ENCODE data around the gene BANF2. TPM values are rescaled to one million over a fixed set of nuclear protein-coding genes. Genes with fewer than 3 reads are reported as not detected.

Gene BANF2
- not detected for total RNA-seq

- Histone ChIP-seq H3K36me3 (no peaks in the 10 kb centered on the region), H3K4me3 (no peak within 1 kb of the TSS), H3K27ac (replicated peaks in 1 of 4) (no peak within 1 kb of the TSS), H3K27me3 (no peaks in the 10 kb centered on the region), H3K4me1 (no peaks in the 10 kb centered on the region), H3K9me3 (no peaks in the 10 kb centered on the region)
- no peak for DNase-seq (ENCODE audit: extremely low spot score)
- WGBS: 0% methylated on average over 1 of the region's 3 CpGs
- intact Hi-C loops (cut with DNase I): no loop called here
- TF ChIP-seq POLR2AphosphoS5 (IDR thresholded peaks at IDR 0.05) (no peak), POLR2A (IDR thresholded peaks at IDR 0.05; ENCODE audit: low read depth) (no peak), EP300 (IDR thresholded peaks at IDR 0.05) (no peak)
- TF ChIP-seq, protein P1, sequence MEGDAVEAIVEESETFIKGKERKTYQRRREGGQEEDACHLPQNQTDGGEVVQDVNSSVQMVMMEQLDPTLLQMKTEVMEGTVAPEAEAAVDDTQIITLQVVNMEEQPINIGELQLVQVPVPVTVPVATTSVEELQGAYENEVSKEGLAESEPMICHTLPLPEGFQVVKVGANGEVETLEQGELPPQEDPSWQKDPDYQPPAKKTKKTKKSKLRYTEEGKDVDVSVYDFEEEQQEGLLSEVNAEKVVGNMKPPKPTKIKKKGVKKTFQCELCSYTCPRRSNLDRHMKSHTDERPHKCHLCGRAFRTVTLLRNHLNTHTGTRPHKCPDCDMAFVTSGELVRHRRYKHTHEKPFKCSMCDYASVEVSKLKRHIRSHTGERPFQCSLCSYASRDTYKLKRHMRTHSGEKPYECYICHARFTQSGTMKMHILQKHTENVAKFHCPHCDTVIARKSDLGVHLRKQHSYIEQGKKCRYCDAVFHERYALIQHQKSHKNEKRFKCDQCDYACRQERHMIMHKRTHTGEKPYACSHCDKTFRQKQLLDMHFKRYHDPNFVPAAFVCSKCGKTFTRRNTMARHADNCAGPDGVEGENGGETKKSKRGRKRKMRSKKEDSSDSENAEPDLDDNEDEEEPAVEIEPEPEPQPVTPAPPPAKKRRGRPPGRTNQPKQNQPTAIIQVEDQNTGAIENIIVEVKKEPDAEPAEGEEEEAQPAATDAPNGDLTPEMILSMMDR (IDR thresholded peaks at IDR 0.05): no peak
Observed at GRCh38 chr20:17699931-17700351, at the start of gene BANF2. BANF2 (plus strand) TSS chr20:17699966; CDS start chr20:17725026, 25,060 bp downstream.

GRCh38 chr20:17650301-17651128 lies 49.3 kb upstream of the BANF2 start:
- intact Hi-C loops (cut with DNase I): no loop called here
- H3K27me3 ChIP-seq: no peaks in the 10 kb centered on the region
- no peak for TF ChIP-seq POLR2A (IDR thresholded peaks at IDR 0.05; ENCODE audit: low read depth)
- no peak for TF ChIP-seq POLR2AphosphoS5 (IDR thresholded peaks at IDR 0.05)
- TF ChIP-seq, protein P1 (IDR thresholded peaks at IDR 0.05): no peak
- TF ChIP-seq EP300 (IDR thresholded peaks at IDR 0.05): no peak
- H3K4me3 ChIP-seq: no peak overlapping the region
- peaks cover 58 to 89% (median 82%) of the 10 kb centered on the region in 4 donors for H3K4me1 ChIP-seq
- DNase-seq (ENCODE audit: extremely low spot score): no peak
- peaks cover 0 to 15% (median 10%) of the 10 kb centered on the region in 4 donors for H3K36me3 ChIP-seq
- H3K27ac ChIP-seq (replicated peaks in 1 of 4): peak overlapping the region in 2 of 4 donors; percentile 4 to 44
- WGBS: 60% methylated on average over 12 of the region's 12 CpGs
- H3K9me3 ChIP-seq: no peaks in the 10 kb centered on the region

GRCh38 chr20:17651129-17651759 lies 48.5 kb upstream of the BANF2 start:
- no peaks in the 10 kb centered on the region for H3K27me3 ChIP-seq
- 46% methylated on average over 11 of the region's 11 CpGs for WGBS
- TF ChIP-seq, protein P1 (IDR thresholded peaks at IDR 0.05): no peak
- TF ChIP-seq POLR2A (IDR thresholded peaks at IDR 0.05; ENCODE audit: low read depth) (no peak), EP300 (IDR thresholded peaks at IDR 0.05) (no peak)
- peaks cover 53 to 86% (median 79%) of the 10 kb centered on the region in 4 donors for H3K4me1 ChIP-seq
- no peak overlapping the region for H3K4me3 ChIP-seq
- H3K27ac ChIP-seq (replicated peaks in 1 of 4): peak overlapping the region in 2 of 4 donors; percentile 4 to 44
- intact Hi-C loops (cut with DNase I): no loop called here
- peaks cover 0 to 19% (median 11%) of the 10 kb centered on the region in 4 donors for H3K36me3 ChIP-seq
- H3K9me3 ChIP-seq: no peaks in the 10 kb centered on the region
- DNase-seq (ENCODE audit: extremely low spot score): no peak

DNA sequence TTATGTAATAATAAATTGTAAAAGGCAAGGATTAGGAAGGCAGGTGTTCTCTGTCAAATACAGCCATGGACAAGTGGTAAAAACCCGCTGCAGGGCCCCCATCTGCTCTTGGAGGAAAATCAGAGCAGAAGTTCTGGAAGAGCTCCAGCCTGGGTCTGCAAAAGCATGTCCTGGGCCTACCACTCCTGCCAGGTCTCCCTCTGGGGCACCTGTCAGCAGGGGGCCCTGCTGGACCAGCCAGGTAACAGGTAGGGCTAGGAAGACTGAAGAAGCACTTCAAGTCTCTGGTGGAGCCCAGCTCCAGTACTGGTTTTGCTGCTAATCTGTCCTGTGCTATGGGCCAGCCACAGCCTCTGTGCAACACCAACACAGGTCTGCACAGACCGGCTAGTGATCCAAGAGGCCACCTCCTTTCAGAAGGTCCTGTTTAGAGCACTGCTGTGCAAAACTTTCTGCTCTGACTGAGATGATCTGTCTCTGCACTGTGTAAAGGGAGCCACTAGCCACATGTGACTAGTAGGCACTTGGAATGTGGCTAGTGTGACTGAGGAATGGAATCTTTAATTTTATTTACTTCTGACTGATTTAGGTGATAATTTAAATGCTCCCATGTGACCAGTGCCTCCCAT lies 47.9 kb upstream of the BANF2 start:
- intact Hi-C loops (cut with DNase I): no loop called here
- Histone ChIP-seq H3K9me3 (no peaks in the 10 kb centered on the region), H3K27ac (replicated peaks in 1 of 4) (peak overlapping the region in 1 of 4 donors; percentile 44), H3K36me3 (peaks cover 0 to 22% (median 14%) of the 10 kb centered on the region in 4 donors), H3K4me3 (no peak overlapping the region), H3K27me3 (no peaks in the 10 kb centered on the region), H3K4me1 (peaks cover 47 to 79% (median 73%) of the 10 kb centered on the region in 4 donors)
- DNase-seq (ENCODE audit: extremely low spot score): no peak
- TF ChIP-seq EP300 (IDR thresholded peaks at IDR 0.05): no peak
- WGBS: 82% methylated on average over 2 of the region's 2 CpGs

- Histone ChIP-seq H3K4me3 (no peak overlapping the region), H3K9me3 (no peaks in the 10 kb centered on the region), H3K27ac (replicated peaks in 1 of 4) (peak overlapping the region in 1 of 4 donors; percentile 44), H3K27me3 (no peaks in the 10 kb centered on the region), H3K4me1 (peaks cover 41 to 74% (median 67%) of the 10 kb centered on the region in 4 donors), H3K36me3 (peaks cover 0 to 27% (median 16%) of the 10 kb centered on the region in 4 donors)
- intact Hi-C loops (cut with DNase I): no loop called here
- 74% methylated on average over 5 of the region's 10 CpGs for WGBS
- no peak for TF ChIP-seq POLR2AphosphoS5 (IDR thresholded peaks at IDR 0.05)
- no peak for TF ChIP-seq POLR2A (IDR thresholded peaks at IDR 0.05; ENCODE audit: low read depth)
- TF ChIP-seq EP300 (IDR thresholded peaks at IDR 0.05): no peak
- TF ChIP-seq, protein P1 (IDR thresholded peaks at IDR 0.05): no peak
- DNase-seq (ENCODE audit: extremely low spot score): no peak
Observed at GRCh38 chr20:17652411-17652810, 47.4 kb upstream of the BANF2 start.
